HG03064 (cell line): Measurements from ENCODE around the gene THAP5.

Experiments
- ATAC-seq: cut with Tn5 transposase; IDR thresholded peaks from one replicate; pipeline ENCODE4 v1.9.1; 2021; ENCODE audit warnings: low read depth; ENCODE audit not compliant: unreplicated experiment

Gene THAP5

DNA sequence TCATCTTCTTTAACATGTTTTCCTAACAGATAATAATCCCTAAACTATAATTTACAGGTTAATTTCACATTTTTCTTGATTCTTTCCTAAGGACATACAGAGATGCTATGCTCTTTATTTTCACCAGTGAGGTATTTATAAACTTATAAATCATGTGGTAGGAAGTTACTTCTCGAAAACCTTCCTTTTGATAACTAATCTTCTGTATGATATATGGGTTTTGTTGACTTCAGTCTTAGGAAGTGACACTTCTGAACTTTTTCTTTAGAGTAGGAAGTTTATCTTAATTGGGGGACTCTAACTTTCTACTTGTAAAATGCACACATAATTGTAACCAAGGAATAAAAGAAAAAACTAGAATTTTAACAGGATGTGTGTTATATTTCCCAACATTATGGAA lies 33.8 kb downstream of the THAP5 start:
- ATAC-seq: no peak

DNA sequence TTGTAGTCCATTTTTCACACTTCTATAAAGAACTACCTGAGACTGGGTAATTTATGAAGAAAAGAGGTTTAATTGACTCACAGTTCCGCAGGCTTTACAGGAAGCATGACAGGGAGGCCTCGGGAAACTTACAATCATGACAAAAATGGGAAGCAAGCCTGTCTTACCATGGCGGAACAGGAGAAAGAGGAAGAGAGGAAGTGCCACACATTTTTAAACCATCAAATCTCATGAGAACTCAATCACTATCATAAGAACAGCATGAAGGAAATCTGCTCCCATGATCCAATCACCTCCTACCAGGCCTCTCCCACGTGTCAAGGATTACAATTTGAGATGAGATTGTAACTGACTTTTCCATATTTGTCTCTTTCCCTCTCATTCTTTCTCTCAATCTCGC lies 34.2 kb downstream of the THAP5 start:
- no peak for ATAC-seq

DNA sequence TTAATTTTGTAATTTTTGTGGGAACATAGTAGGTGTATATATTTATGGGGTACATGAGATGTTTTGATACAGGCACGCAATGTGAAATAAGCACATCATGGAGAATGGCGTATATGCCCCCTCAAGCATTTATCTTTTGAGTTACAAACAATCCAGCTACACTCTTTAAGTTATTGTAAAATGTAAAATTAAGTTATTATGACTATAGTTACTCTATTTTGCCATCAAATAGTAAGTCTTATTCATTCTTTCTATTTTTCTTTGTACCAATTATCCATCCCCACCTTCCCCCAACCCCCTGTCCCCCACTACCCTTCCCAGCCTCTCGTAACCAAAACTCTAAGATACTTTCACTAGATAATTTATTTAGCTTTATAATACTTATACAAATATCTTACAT lies 35.8 kb downstream of the THAP5 start:
- no peak for ATAC-seq

DNA sequence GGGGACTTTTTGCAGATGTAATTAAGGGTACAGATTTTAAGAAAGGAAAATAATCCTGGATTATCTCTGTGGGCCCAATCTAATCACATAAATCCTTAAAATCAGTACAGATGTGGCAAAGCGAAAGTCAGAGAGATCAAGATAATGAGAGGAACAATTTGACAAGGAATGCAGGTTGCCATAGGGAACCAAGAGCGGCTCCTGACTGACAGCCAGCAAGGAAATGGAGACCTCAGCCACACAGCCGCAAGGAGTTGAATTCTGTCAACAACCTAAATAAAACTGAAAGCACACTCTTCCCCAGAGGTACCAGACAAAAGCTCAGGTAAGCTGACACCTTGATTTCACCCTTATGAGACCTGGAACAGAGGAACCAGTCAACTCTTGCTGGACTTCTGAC lies 40.2 kb downstream of the THAP5 start:
- ATAC-seq: no peak

DNA sequence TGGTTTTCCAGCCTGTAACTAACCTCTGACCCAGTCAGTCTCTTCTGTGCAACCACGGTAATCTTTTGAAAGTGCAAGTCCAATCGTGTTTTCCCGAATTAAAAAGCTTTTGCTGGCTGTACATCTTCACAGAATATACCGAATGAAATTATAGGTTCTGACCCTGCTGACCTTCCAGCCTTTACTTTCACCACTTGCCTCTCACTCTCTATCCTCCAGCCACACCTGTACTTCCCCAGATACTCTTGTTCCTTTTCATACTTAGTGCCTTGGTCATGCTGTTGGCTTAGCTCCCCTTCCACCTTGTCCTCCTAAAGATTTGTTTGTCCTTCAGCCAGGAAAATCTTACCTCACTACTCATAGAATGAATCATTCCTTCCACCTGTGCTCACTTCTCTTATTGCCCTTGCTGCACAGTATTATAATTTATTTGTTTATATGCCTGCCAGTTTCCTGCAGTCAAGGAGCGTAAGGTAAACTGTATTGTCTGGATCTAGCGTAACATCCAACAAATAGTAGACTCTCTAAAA lies 41.3 kb downstream of the THAP5 start:
- no peak for ATAC-seq

DNA sequence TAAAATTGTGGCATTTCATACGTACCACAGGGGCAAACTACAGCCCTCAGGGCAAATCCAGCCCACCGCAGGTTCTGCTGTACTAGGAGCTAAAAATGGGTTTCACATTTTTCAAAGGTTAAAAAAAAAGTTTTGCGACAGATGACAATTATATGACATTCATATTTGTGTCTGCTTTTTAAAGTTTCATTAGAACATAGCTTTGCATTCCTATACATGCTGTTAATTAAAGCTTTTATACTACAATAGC lies 42.8 kb downstream of the THAP5 start:
- ATAC-seq: no peak

DNA sequence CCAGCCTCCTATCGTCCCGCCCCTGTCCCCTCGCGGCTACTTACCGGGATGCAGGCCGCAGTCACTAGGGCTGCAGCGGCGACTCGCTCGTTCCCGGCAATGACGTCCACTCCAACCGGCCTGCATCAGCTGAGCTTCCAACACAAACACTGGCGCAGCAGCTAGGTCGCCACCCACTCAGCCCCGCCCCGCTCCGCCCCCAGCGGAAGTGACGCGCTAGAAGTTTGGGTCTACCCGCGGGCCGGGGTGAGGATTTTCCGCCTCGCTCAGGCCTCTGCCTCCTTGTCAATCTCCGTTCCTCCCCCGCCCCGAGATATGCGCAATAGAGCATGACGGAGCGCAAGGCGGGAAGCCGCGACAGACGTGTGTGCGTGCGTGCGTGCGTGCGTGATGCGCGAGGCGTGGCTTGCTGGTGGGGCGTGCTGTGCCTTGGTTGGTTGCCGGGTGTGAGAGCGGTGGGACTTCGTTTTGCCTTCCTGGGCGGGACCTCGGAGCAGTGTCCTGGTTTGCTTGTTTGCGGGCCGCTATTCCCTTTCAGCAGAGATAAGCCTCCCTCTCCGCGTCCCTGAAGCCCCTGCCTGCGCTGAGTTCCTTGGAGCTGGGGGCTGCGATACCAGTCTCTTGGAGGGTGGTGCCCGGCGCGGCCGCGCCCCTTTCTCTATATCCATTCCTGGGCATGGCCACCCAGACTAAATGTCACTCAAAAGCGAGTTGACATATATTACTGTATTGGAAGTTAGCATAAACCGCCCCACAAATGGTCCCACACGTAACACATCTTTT lies 43.3 kb downstream of the THAP5 start, which contains the start of gene PNPLA8:
Gene PNPLA8 (minus strand): TSS at position 151 of the 783 bp plus-strand sequence. CDS start 10,644 bp downstream, outside the sequence.
- peak; percentile 94 for ATAC-seq

DNA sequence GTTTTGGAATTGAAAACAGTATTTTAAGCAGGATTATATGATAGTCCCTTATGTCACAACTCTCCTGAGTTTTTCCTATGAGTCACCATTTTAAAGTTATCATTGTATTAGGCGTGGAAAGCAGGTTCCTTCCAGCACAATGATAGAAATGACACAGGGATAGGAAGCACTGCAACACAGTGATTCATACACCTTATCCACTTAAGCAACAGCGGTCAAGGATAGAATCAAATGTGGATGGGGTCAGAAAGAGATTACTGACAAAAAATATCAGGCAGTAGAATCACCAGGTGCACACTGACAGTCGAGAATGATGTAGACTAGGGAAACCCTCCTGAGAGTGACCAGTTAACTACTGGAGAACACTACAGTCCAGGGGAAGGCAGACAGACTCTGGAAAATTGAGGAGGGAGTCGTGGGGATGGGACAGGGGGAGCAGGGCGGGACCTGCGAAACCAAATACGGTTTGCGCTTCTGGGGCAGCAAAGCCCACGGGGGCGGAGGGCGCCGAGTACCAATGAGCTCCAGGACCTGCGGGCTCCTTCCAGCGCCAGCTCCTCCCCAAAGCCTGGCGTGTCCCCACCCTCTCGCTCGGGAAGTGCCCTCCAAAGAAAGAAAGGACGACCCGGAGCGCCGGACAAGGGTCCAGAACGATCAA lies 44.0 kb downstream of the THAP5 start:
- ATAC-seq: peak; percentile 56

DNA sequence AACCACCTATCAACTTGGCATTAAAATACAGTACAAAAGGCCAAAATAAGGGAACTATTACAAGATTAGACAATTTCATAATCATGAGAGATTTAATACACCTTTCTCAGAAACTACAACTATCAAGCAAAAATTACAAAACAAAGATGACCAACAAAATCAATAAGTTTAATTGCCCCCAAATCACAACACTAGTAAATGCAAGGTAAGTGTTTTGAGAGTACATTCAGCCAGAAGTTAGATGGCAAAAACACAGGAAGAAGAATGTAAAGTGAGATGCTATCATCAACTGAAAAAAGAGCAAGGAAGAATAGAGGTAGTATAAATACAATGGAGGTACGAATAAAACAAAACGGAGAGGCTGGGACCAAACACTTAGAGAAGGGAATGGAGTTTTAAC lies 46.7 kb downstream of the THAP5 start:
- ATAC-seq: no peak

DNA sequence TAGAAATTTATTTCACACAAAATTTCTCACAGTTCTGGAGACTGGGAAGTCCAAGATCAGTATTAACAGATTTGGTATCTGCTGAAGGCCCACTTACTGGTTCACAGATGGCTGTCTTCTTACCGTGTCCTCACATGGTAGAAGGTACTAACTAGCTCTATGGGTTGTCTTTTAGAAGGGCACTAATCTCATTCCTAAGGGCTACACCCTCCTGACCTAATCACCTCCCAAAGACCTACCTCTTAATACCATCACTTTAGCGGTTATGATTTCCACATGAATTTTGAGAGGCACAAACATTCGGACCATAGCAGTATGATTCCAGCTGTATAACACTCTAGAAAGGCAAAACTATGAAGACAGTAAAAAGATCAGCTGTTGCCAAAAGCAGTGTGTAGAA lies 51.6 kb downstream of the THAP5 start:
- no peak for ATAC-seq

DNA sequence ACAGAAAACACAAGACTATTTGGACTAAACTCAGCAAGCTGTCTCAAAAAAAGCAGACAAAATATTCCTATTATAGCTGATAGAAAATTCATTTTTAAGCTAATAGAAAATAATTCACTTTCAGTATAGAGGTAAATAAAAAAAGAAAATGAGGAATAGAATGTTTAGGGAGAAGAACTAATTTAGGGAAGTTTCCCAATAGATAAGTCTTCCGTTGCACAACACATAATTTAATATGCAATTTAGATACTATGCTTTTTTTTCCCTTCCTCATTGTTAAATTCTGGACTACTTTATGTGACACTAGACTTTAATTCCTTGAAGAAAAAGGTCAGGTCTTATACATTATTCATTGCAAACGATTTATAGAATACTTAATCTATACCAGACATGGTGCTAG lies 53.9 kb downstream of the THAP5 start:
- no peak for ATAC-seq

DNA sequence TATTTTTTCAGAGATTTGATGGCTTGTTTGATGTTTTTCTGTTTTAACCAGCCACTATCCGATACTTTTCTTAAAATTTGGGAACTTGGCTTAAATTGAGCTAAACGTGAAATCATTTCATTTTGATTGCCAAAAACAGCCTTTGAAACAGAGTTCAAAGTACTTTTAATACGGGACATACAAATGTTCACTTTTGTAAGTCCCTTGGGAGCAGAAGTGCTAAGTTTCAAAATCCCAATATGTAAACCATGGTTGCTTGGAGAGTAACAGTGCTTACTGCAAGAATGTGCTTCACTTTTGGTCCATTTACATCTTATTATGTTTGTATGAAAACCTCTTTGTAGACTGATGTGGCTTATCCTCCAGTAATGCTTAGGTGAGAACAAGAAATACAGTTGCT lies 54.5 kb downstream of the THAP5 start:
- ATAC-seq: no peak
